Liver (tissue), 3 donors: Measurements from ENCODE around the gene LIPM.

Experiments used
- FOXA1 ChIP-seq: IDR thresholded peaks from 2 replicates; pipeline ENCODE4 v1.6.1; 2016; ENCODE audit warnings: antibody characterized with exemption
- GABPA ChIP-seq, 2 donors: IDR thresholded peaks in 1 of 2; conservative IDR thresholded peaks in 1 of 2; 2 replicates each; pipeline ENCODE4 v1.6.1; 2016; ENCODE audit warnings: antibody characterized with exemption in 2 of 2, mild to moderate bottlenecking in 1 of 2, moderate library complexity in 1 of 2
- HNF4A ChIP-seq, 2 donors: conservative IDR thresholded peaks; 2 replicates each; pipeline ENCODE4 v1.6.1; 2016; ENCODE audit warnings: antibody characterized with exemption in 2 of 2, mild to moderate bottlenecking in 2 of 2
- JUND ChIP-seq, 2 donors: IDR thresholded peaks; 2 replicates each; pipeline ENCODE4 v1.6.1; 2016; ENCODE audit warnings: antibody characterized with exemption in 2 of 2
- RAD21 ChIP-seq, 2 donors: IDR thresholded peaks; 2 replicates each; pipeline ENCODE4 v1.6.1; 2016; ENCODE audit warnings: antibody characterized with exemption in 2 of 2, mild to moderate bottlenecking in 2 of 2
- RXRA ChIP-seq, 2 donors: IDR thresholded peaks; 2 replicates each; pipeline ENCODE4 v1.6.1; 2017 to 2018; ENCODE audit warnings: antibody characterized with exemption in 2 of 2, mild to moderate bottlenecking in 1 of 2
- SP1 ChIP-seq: IDR thresholded peaks from 2 replicates; pipeline ENCODE4 v1.6.1; 2018; ENCODE audit warnings: antibody characterized with exemption, mild to moderate bottlenecking
- TF ChIP-seq, protein P1 (sequence below): fragments of 150-350 bp; IDR thresholded peaks from 2 replicates; pipeline ENCODE4 v1.5.1; 2017; ENCODE audit warnings: improper control_type of control experiment, low read depth, low read length; ENCODE audit not compliant: missing input control
- TF ChIP-seq, protein P2 (sequence below): IDR thresholded peaks from 2 replicates; pipeline ENCODE4 v1.6.1; 2016; ENCODE audit warnings: antibody characterized with exemption
- TF ChIP-seq, protein P3 (sequence below): IDR thresholded peaks from 2 replicates; pipeline ENCODE4 v1.6.1; 2016; ENCODE audit warnings: antibody characterized with exemption, mild to moderate bottlenecking
- donor health status: healthy.
- donor health status: healthy.

DNA sequence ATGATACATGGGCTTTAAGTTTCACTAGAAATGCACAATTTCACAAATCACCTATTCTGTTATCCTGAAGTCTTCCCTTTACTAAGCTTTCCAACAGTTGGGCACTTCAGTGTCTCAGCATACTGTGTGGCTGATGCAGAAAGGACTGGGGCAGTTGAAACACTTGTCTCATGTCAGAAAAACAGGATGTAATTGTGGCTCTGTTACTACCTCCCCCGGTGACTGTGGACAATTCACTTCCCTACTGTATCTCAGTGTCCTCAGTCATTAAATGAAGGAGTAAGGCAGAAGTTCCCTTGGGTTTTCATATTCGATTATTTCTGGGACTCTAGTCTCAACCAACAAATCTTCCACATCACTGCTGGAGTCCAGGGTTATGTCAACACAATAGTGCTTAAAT lies 31.2 kb downstream of the LIPM start:
- TF ChIP-seq JUND (IDR thresholded peaks at IDR 0.05) (no peak), GABPA (IDR thresholded peaks at IDR 0.05 in 1 of 2, conservative IDR thresholded peaks at IDR 0.05 in 1 of 2) (no peak), SP1 (no peak), HNF4A (conservative IDR thresholded peaks at IDR 0.05) (no peak), FOXA1 (no peak), RXRA (IDR thresholded peaks at IDR 0.05) (no peak), RAD21 (IDR thresholded peaks at IDR 0.05) (no peak)
- TF ChIP-seq, protein P1, sequence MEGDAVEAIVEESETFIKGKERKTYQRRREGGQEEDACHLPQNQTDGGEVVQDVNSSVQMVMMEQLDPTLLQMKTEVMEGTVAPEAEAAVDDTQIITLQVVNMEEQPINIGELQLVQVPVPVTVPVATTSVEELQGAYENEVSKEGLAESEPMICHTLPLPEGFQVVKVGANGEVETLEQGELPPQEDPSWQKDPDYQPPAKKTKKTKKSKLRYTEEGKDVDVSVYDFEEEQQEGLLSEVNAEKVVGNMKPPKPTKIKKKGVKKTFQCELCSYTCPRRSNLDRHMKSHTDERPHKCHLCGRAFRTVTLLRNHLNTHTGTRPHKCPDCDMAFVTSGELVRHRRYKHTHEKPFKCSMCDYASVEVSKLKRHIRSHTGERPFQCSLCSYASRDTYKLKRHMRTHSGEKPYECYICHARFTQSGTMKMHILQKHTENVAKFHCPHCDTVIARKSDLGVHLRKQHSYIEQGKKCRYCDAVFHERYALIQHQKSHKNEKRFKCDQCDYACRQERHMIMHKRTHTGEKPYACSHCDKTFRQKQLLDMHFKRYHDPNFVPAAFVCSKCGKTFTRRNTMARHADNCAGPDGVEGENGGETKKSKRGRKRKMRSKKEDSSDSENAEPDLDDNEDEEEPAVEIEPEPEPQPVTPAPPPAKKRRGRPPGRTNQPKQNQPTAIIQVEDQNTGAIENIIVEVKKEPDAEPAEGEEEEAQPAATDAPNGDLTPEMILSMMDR, result no peak
- TF ChIP-seq, protein P2, sequence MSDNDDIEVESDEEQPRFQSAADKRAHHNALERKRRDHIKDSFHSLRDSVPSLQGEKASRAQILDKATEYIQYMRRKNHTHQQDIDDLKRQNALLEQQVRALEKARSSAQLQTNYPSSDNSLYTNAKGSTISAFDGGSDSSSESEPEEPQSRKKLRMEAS, result no peak
- TF ChIP-seq, protein P3, sequence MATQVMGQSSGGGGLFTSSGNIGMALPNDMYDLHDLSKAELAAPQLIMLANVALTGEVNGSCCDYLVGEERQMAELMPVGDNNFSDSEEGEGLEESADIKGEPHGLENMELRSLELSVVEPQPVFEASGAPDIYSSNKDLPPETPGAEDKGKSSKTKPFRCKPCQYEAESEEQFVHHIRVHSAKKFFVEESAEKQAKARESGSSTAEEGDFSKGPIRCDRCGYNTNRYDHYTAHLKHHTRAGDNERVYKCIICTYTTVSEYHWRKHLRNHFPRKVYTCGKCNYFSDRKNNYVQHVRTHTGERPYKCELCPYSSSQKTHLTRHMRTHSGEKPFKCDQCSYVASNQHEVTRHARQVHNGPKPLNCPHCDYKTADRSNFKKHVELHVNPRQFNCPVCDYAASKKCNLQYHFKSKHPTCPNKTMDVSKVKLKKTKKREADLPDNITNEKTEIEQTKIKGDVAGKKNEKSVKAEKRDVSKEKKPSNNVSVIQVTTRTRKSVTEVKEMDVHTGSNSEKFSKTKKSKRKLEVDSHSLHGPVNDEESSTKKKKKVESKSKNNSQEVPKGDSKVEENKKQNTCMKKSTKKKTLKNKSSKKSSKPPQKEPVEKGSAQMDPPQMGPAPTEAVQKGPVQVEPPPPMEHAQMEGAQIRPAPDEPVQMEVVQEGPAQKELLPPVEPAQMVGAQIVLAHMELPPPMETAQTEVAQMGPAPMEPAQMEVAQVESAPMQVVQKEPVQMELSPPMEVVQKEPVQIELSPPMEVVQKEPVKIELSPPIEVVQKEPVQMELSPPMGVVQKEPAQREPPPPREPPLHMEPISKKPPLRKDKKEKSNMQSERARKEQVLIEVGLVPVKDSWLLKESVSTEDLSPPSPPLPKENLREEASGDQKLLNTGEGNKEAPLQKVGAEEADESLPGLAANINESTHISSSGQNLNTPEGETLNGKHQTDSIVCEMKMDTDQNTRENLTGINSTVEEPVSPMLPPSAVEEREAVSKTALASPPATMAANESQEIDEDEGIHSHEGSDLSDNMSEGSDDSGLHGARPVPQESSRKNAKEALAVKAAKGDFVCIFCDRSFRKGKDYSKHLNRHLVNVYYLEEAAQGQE, result no peak
